Motor neuron (in vitro differentiated cells): Measurements from ENCODE around the gene QSER1. TPM values are rescaled to one million over a fixed set of nuclear protein-coding genes. Genes with fewer than 3 reads are reported as not detected.
"Not testable (repeated sequence)": the region's sequence is repeated elsewhere in the genome, so short reads cannot be mapped to it uniquely, and the experiment has no call there.

Source experiments
- ATAC-seq, 8 experiments: fragments of 200-7000 bp; cut with Tn5 transposase; replicated peaks in 6 of 8; 2 replicates each; pipeline ENCODE4 v1.8.0; 2021; ENCODE audit warnings: mild to moderate bottlenecking in 8 of 8, moderate library complexity in 8 of 8
- H3K27ac ChIP-seq, 2 donors: fragments of 250-450 bp; sonication (Bioruptor Pico); 2 replicates each; pipeline ENCODE4 v1.9.0; 2021; ENCODE audit warnings: antibody characterized with exemption in 2 of 2, mild to moderate bottlenecking in 2 of 2, moderate library complexity in 1 of 2
- H3K4me1 ChIP-seq, 2 donors: fragments of 250-450 bp; sonication (Bioruptor Pico); replicated peaks in 1 of 2; 2 replicates each; pipeline ENCODE4 v1.6.1; 2021; ENCODE audit warnings: antibody characterized with exemption in 2 of 2, mild to moderate bottlenecking in 2 of 2, moderate library complexity in 1 of 2
- H3K4me3 ChIP-seq, 5 donors: fragments of 250-450 bp; sonication (Bioruptor Pico); 2 replicates each; pipeline ENCODE4 v1.9.0; 2021; ENCODE audit warnings: antibody characterized with exemption in 5 of 5, mild to moderate bottlenecking in 5 of 5, moderate library complexity in 4 of 5
- WGBS, 10 experiments: fragments of 450-650 bp; shearing (Covaris generic); methylation state at CpG; one replicate each; pipeline ENCODE4 v1.0.0; 2022; 5-methylcytosine and 5-hydroxymethylcytosine counted together
- in situ Hi-C, 9 experiments: fragments of 400-800 bp; cut with MboI; loops; one replicate each; pipeline ENCODE4 v1.15.0; 2021; ENCODE audit warnings: low sequenced_read_pairs in 9 of 9, low pct_unique_long_range_greater_than_20kb in 2 of 9; ENCODE audit not compliant: unreplicated experiment in 9 of 9
- total RNA-seq, 8 experiments: library from RNA; unstranded; fragments of 300-600 nt; gene quantifications; 2 replicates each; pipeline versions ENCODE4 v1.2.3 to v1.2.4, GENCODE V29; 2022

The QSER1 gene
- total RNA-seq, result 10 to 100 TPM; 22.5 to 96.3 (median 41.3) TPM

- in situ Hi-C loops, result no loop called here
- Histone ChIP-seq H3K27ac (peak within 1 kb of the TSS; percentile 94 to 98), H3K4me1 (peaks cover 4 to 16% of the 10 kb centered on the region in 2 donors), H3K4me3 (peak within 1 kb of the TSS; percentile 48 to 89 (median 80))
- WGBS, 10 experiments, result 0 to 1% (median 0%) methylated on average over 1 to 22 of the region's 91 CpGs; no CpG with 5 or more reads in 4 of the 10 experiments
- peak; percentile 60 to 77 (median 72) for ATAC-seq
Measured at GRCh38 chr11:32892355-32893092, at the start of gene QSER1. Gene QSER1, plus strand, starts transcription at chr11:32892811. Its CDS starts 315 bp downstream, at chr11:32893126.

GRCh38 chr11:32843544-32843943 is 49.1 kb upstream of the QSER1 start:
- Histone ChIP-seq H3K4me3 (no peak overlapping the region), H3K4me1 (no peaks in the 10 kb centered on the region), H3K27ac (no peak overlapping the region)
- WGBS, 10 experiments, result 30 to 100% (median 80%) methylated on average over 1 to 3 of the region's 3 CpGs
- in situ Hi-C loops, result no loop called here
- no peak for ATAC-seq

- ATAC-seq, result no peak
Measured at GRCh38 chr11:32847511-32847910, 45.1 kb upstream of the QSER1 start.

GRCh38 chr11:32849761-32850160 is 42.9 kb upstream of the QSER1 start:
- no peaks in the 10 kb centered on the region for H3K4me1 ChIP-seq
- ATAC-seq, result no peak
- WGBS, 10 experiments, result 63 to 100% (median 91%) methylated on average over 1 of the region's 1 CpG; no CpG with 5 or more reads in 1 of the 10 experiments
- no peak overlapping the region for H3K4me3 ChIP-seq
- in situ Hi-C loops, result no loop called here
- no peak overlapping the region for H3K27ac ChIP-seq

More at GRCh38 chr11:32847511-32847910, 45.1 kb upstream of the QSER1 start:
- in situ Hi-C loops, result no loop called here
- Histone ChIP-seq H3K4me1 (no peaks in the 10 kb centered on the region), H3K4me3 (no peak overlapping the region), H3K27ac (no peak overlapping the region)
- 33 to 100% (median 69%) methylated on average over 1 to 2 of the region's 2 CpGs; no CpG with 5 or more reads in 1 of the 10 experiments for WGBS, 10 experiments

- 36 to 88% (median 64%) methylated on average over 1 of the region's 1 CpG; no CpG with 5 or more reads in 1 of the 10 experiments for WGBS, 10 experiments
- H3K27ac ChIP-seq, result no peak overlapping the region
- in situ Hi-C loops, result no loop called here
- H3K4me1 ChIP-seq, result no peaks in the 10 kb centered on the region
- ATAC-seq, result no peak
- H3K4me3 ChIP-seq, result no peak overlapping the region
Measured at GRCh38 chr11:32851251-32851650, 41.4 kb upstream of the QSER1 start.

- Histone ChIP-seq H3K4me3 (no peak overlapping the region), H3K27ac (no peak overlapping the region), H3K4me1 (no peaks in the 10 kb centered on the region)
- 0 to 81% (median 50%) methylated on average over 1 to 4 of the region's 4 CpGs; no CpG with 5 or more reads in 2 of the 10 experiments for WGBS, 10 experiments
- in situ Hi-C loops, result no loop called here
- peak in 3 of 8 experiments; percentile 28 to 97 (median 93) for ATAC-seq
Measured at GRCh38 chr11:32852207-32852606, 40.4 kb upstream of the QSER1 start.

- Histone ChIP-seq H3K4me3 (no peak overlapping the region), H3K27ac (no peak overlapping the region), H3K4me1 (no peaks in the 10 kb centered on the region)
- ATAC-seq, result peak in 1 of 8 experiments; percentile 89
- 0 to 76% (median 38%) methylated on average over 1 to 2 of the region's 2 CpGs for WGBS, 10 experiments
- in situ Hi-C loops, result no loop called here
Measured at GRCh38 chr11:32855601-32856000, 37.0 kb upstream of the QSER1 start.

GRCh38 chr11:32858731-32859130 is 33.9 kb upstream of the QSER1 start:
- WGBS, 10 experiments, result 0 to 100% (median 95%) methylated on average over 1 of the region's 1 CpG
- ATAC-seq, result no peak
- Histone ChIP-seq H3K4me1 (no peaks in the 10 kb centered on the region), H3K27ac (no peak overlapping the region), H3K4me3 (no peak overlapping the region)
- in situ Hi-C loops, result no loop called here

- in situ Hi-C loops, result no loop called here
- H3K27ac ChIP-seq, result no peak overlapping the region
- no peak overlapping the region for H3K4me3 ChIP-seq
- no peak for ATAC-seq
- H3K4me1 ChIP-seq, result no peaks in the 10 kb centered on the region
- WGBS, 10 experiments, result 39 to 79% (median 69%) methylated on average over 2 to 3 of the region's 3 CpGs; no CpG with 5 or more reads in 4 of the 10 experiments
Measured at GRCh38 chr11:32861850-32862577, 30.6 kb upstream of the QSER1 start.

GRCh38 chr11:32864555-32864954 is 28.1 kb upstream of the QSER1 start:
- ATAC-seq, result no peak
- Histone ChIP-seq H3K4me3 (no peak overlapping the region), H3K4me1 (no peaks in the 10 kb centered on the region), H3K27ac (no peak overlapping the region)
- in situ Hi-C loops, result no loop called here

GRCh38 chr11:32868752-32869151 is 23.9 kb upstream of the QSER1 start:
- H3K4me3 ChIP-seq, H3K27ac ChIP-seq, in situ Hi-C loops, ATAC-seq, H3K4me1 ChIP-seq: not testable (repeated sequence)
- 17 to 94% (median 49%) methylated on average over 1 to 4 of the region's 4 CpGs for WGBS, 10 experiments

- in situ Hi-C loops, result no loop called here
- Histone ChIP-seq H3K4me1 (no peaks in the 10 kb centered on the region), H3K27ac (no peak overlapping the region), H3K4me3 (no peak overlapping the region)
- WGBS, 10 experiments, result 56 to 100% (median 75%) methylated on average over 1 to 2 of the region's 2 CpGs; no CpG with 5 or more reads in 6 of the 10 experiments
- ATAC-seq, result peak in 1 of 8 experiments; percentile 67
Measured at GRCh38 chr11:32870676-32871075, 21.9 kb upstream of the QSER1 start.

GRCh38 chr11:32874132-32874531 is 18.5 kb upstream of the QSER1 start:
- Histone ChIP-seq H3K4me1 (no peaks in the 10 kb centered on the region), H3K27ac (no peak overlapping the region), H3K4me3 (no peak overlapping the region)
- in situ Hi-C loops, result no loop called here
- peak in 3 of 8 experiments; percentile 24 to 84 (median 29) for ATAC-seq
